Measurements from ENCODE around the gene KCNAB2.
A peak's percentile ranks its signal among the peaks of the same experiment; 100 is the strongest.

Gene KCNAB2

GRCh38 chr1:6097117-6097595 is 51.5 kb downstream of the KCNAB2 start:
- no peak for DNase-seq (ENCODE audit: low read depth)

DNA sequence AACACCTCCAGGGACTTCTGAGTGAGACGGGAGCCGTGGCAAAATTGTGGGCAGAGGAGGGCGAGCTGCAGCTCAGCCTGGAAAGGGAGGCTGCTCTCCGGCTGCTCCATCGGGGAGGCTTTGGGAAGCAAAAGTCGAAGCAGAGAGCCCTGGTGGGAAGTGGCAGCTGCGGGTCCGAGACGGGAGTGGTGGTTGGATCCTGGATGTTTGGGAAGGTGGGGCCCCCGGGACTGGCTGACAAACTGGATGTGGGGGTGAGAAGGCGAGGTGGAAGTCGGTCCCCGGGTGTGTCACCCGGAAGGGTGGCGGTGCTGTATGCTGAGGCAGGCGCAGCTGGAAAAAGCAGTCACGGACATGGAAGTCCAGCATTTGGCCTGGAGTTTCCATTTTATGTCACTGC is 52.1 kb downstream of the KCNAB2 start:
- DNase-seq (ENCODE audit: low read depth), result no peak

DNA sequence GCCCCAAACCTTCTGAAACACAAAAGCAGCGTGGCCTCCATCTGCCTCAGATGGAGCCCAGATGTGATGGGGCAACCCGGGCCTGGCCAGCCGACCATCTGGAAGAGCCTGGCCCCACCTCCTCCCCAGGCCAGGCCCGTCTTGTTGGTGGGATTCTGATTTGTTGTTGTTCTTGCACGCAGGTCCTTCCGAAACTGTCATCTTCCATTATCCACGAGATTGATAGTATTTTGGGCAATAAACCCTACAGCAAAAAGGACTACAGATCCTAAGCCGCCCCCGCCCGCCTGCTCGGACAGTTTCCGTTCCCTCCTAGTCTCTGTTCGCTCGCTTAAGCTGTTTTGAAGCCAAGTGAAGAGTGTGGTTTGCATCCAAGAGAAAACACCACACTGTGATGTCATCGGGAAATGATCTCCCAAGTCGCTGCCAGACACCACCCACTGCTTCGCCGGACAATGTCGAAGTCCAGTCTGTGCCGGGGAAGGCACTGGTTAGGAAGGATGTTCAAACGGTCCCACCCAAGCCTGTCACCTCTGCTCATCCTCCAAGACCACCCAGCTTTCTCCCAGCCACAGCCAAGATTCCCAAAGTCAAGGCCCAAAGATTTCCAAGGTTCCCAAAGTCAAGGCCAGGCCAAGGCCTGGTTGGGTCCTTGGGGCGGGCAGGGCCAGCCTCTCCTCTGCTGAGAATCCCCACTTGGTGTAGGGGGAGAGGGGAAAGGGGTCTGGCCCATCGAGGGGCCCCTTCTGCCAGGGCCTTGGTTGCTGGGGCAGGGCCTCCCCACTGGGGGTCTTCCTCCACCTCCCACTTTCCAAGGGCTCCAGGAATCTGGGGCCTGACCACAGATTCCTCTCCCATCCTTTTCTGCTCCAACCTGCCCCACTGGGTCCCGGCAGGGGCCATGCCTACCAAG is 52.9 kb downstream of the KCNAB2 start:
- DNase-seq (ENCODE audit: low read depth), result peak; percentile 20

DNA sequence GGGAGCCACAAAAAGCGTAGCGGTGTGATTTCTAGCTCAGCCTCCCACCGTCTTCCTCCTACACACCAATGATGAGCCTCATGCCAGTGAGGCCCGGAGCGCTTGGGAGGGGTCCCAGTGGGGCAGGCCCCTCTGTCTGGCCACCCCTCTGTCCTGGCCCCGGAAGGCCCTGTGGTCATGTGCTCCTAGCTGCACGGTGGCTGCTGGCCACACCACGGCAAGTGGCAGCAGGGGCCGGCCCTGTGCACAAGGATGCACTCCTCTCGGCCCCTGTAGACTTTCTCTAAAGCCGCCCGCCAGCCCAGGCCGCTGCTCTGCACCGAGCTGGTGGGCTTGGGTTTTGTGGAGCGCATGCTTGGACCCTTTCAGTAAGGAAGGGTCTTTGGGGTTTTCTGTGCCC is 53.6 kb downstream of the KCNAB2 start:
- DNase-seq (ENCODE audit: low read depth), result no peak

DNA sequence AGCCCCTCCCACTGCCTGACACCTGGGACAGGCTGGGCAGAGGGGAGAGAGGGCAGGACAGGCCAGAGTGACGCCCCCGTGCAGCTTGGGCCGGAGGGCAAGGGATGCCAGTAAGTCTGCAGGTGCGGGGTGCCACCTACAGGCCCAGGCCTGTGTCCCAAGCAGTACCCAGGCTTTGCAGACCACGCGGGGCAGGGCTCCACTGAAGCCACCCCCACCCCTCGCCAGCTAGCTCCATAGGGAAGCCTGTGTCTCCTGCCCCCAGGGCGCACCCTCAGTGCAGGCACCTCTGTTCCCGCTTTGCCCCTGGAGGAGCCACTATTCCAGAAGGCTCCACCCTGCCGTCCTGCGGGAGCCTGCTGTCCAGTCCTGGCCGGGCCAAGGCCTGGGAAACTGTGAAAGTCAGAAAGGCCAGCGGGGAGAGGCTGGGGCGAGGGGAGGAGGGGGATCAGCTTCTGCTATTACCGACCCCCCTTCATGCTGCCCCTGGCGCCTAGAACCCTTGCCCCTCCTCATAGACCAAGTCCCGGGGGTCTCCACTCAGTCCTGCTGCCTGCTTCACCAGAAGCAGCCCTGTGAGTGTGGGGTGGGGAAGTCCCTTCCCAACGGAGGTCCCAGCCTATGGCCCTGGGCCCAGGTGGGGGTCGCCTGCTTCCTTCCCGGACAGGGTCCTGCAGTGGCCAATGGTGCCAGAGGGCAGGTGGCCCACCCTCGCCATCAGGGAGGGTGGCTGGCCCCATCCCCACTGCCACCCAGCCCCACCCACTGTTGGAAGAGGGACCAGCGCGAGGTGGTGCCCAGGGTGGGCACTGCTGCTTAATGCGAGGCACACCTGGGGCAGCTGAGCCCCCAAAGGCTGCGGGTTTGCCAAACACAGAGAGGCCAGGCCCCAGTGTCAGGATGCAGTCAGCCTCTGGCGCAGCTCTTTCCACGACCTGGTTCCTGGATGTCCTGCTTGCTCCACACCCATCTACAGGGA is 54.4 kb downstream of the KCNAB2 start:
- no peak for DNase-seq (ENCODE audit: low read depth)

GRCh38 chr1:6100861-6101783 is 55.4 kb downstream of the KCNAB2 start:
- DNase-seq (ENCODE audit: low read depth), result no peak

GRCh38 chr1:6101826-6102531 is 56.3 kb downstream of the KCNAB2 start:
- DNase-seq (ENCODE audit: low read depth), result no peak

GRCh38 chr1:6102532-6102845 is 56.8 kb downstream of the KCNAB2 start:
- DNase-seq (ENCODE audit: low read depth), result no peak

DNA sequence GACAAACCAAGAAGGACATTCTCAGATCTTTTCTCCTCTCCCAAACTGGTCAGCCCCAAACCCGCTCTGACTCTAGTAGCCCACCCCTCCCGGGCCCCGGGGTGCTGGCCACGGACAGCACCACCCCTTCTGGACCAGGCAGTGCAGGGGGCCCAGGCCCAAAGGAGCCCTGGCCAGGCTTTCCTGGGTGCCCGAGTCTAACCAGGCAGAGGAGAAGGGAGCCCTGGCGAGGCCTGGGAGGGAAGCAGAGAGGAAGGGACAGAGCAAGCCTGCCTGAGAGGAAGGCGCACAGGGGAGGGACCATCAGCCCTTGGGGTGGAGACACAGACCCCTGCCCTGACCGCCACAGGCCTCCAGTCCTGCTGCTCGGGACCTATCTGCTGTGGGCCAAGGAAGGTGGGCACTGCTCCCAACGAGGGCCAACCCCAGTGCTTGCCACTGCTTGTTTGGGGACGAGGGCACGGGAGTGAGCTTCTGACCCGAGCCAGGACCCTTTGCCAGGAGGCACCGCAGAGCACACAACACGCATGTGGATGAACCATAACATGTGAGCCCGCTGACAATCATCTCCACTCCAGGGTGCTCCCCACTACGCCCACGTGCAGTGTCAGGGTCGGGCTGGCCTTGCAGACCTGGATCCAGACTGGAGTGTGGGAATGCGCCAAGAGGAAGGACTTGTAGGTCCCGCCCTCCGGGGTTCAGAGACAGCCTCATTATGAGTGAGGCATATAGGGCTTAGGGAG is 57.6 kb downstream of the KCNAB2 start:
- no peak for DNase-seq (ENCODE audit: low read depth)

DNA sequence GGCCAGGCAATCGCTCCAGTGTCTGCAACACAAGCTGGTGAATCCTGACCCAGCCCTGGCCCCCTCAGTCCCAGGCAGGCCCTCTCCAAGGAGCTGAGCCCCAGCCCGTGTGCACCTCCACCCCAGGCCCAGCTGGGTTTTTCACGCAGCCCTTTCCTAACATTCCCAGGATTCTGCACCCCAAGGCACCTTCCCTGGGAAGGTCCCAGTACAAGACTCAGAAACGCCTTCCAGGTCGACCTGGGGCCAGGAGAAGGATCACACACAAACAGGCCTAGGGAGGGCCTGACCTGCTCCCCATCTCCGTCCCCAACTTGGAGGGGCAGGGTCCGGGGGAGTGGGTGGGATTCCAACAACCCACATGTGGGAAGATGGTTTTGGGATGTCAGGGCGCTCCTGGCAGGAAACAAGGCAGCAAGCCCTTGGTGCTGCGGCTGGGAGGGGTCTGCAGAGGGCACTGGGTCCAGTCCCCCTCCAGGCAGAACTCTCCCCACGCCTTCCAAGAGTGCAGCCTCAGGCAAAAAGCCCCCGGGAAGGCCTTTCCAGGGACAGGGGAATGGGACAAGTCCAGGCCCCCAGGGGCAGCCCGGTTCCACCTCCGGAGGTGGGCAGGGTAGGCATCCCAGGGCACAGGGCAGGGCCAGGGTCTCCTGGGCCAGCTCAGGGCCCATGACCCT is 58.3 kb downstream of the KCNAB2 start:
- no peak for DNase-seq (ENCODE audit: low read depth)

DNA sequence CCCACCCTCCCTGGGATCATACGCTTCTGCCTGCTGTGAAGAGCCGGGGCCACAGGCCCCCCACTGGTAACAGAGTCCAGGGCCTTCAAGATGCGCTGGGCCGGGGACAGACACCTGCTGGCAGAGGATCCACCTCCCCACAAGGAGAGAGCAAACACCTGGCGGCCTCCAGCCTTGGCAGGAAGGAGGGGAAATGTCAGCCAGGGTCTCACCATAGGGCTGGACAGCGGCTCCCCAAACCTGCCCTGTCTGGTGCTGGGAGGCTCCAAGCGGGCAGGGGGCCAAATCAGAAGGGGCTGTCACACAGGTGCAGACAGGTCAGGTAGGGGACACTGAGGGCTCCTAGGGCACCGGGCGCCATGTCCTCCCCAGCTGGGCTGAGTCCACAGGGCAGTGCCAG is 58.9 kb downstream of the KCNAB2 start:
- no peak for DNase-seq (ENCODE audit: low read depth)

DNA sequence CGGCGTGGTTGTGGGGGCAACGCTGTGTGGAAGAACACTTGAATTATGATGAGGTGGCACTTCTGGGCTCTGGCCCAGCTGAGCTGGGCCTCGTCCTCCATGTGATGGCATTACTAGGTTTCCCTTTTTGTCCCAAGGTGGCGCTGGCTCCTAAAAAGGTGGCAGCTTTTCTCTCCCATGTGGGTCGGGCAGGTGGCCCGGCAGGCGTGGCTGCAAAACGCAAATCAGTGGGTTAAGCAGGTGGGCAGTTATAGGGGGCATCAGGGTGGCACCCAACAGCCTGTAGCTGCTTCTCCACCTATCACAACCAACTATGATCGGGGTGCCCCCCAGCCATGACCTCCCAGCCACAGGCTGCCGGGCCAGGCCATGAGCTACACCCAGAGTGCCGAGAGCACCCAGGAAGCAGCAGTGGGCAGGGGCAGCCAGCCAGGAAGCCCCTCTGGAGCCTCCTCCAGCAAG is 59.6 kb downstream of the KCNAB2 start:
- no peak for DNase-seq (ENCODE audit: low read depth)

DNA sequence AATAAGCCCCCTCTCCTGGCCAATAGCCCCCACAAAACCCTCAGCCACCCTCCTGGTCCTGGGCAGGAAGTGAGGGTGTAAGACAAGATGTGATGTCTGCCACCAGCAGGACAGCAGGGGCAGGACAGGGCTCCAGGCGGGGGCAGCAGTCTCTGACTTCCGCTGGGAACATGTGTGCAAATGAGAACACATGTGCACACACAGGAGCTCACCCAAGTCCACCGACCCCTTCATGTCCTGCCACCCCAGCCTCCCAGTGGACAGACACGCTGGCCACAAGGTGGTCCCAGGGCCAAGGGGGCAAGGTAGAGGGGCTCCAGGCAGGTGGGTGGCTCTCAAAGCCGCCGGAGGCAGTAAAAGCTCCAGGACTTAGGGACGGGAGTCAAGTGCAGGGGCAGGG is 60.1 kb downstream of the KCNAB2 start:
- no peak for DNase-seq (ENCODE audit: low read depth)

DNA sequence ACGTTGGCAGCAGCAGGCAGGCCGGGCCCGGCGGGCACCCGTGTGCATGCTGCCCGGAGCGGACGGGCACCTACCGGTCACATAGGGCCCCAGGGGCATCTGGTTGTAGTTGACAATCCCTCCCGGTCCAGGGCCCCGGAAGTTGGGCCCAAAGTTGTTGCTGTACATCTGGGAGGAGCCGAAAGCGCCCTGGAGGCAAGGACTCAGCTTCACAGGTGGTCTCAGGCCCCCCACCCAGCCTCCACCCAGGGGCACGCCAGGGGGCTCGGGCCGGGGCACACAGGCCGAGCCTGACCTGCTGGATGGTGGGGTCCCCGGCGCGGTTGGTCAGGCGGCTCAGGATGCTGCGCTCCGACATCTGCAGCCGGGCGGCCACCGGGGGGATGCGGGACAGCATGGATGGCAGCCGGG is 60.6 kb downstream of the KCNAB2 start:
- DNase-seq (ENCODE audit: low read depth), result no peak

DNA sequence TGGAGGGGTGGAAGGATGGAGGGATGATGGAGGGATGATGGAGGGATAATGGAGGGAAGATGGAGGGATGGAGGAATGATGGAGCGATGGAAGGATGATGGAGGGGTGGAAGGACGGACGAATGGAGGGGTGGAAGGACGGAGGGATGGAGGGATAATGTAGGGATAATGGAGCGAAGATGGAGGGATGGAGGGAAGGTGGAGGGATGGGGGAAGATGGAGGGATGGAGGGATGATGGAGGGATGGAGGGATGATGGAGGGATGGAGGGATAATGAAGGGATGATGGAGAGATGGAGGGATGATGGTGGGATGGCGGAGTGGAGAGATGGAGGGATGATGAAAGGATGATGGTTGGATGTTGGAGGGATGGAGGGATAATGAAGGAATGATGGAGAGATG is 61.3 kb downstream of the KCNAB2 start:
- no peak for DNase-seq (ENCODE audit: low read depth)

- DNase-seq (ENCODE audit: low read depth), result no peak
Observed at GRCh38 chr1:6107409-6108356, 62.0 kb downstream of the KCNAB2 start.

- no peak for DNase-seq (ENCODE audit: low read depth)
Observed at GRCh38 chr1:6108476-6108875, 62.8 kb downstream of the KCNAB2 start.

GRCh38 chr1:6108937-6109614 is 63.4 kb downstream of the KCNAB2 start:
- DNase-seq (ENCODE audit: low read depth), result no peak

All from non-pigmented ciliary epithelial cell (primary cell).